BE2C (cell line): Measurements from ENCODE around the gene SLC30A7. TPM values are rescaled to one million over a fixed set of nuclear protein-coding genes. Genes with fewer than 3 reads are reported as not detected.
A peak's percentile ranks its signal among the peaks of the same experiment; 100 is the strongest.
"Not testable (repeated sequence)": the region's sequence is repeated elsewhere in the genome, so short reads cannot be mapped to it uniquely, and the experiment has no call there.

Experiments used
- DNase-seq: peaks from one replicate; pipeline ENCODE4 v3.0.0-alpha.2; 2020
- H3K27me3 ChIP-seq: fragments of 250-450 bp; sonication (Bioruptor Pico); 2 replicates; pipeline ENCODE4 v1.5.1; 2020; ENCODE audit warnings: mild to moderate bottlenecking
- H3K36me3 ChIP-seq: fragments of 250-450 bp; sonication (Bioruptor Pico); 2 replicates; pipeline ENCODE4 v1.5.1; 2020; ENCODE audit warnings: mild to moderate bottlenecking
- H3K4me1 ChIP-seq: fragments of 250-450 bp; sonication (Bioruptor Pico); 2 replicates; pipeline ENCODE4 v1.5.1; 2020
- H3K4me3 ChIP-seq: 2 replicates; pipeline ENCODE4 v1.5.1; 2011; ENCODE audit warnings: low read depth, low read length
- H3K9me3 ChIP-seq: fragments of 250-450 bp; sonication (Bioruptor Pico); 2 replicates; pipeline ENCODE4 v1.5.1; 2020
- polyA plus RNA-seq: library from polyadenylated mRNA; unstranded; fragments of >200 nt; gene quantifications from one replicate; pipeline ENCODE4 v1.2.1, GENCODE V29; 2012; ENCODE audit warnings: low read depth, missing spikeins; ENCODE audit not compliant: insufficient read length, insufficient read depth
- TF ChIP-seq, protein P1 (sequence below): IDR thresholded peaks from 2 replicates; pipeline ENCODE4 v1.5.1; 2012; ENCODE audit warnings: mild to moderate bottlenecking, low read depth, low read length

The SLC30A7 gene, protein sequence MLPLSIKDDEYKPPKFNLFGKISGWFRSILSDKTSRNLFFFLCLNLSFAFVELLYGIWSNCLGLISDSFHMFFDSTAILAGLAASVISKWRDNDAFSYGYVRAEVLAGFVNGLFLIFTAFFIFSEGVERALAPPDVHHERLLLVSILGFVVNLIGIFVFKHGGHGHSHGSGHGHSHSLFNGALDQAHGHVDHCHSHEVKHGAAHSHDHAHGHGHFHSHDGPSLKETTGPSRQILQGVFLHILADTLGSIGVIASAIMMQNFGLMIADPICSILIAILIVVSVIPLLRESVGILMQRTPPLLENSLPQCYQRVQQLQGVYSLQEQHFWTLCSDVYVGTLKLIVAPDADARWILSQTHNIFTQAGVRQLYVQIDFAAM
- 4.6 TPM for polyA plus RNA-seq

DNA sequence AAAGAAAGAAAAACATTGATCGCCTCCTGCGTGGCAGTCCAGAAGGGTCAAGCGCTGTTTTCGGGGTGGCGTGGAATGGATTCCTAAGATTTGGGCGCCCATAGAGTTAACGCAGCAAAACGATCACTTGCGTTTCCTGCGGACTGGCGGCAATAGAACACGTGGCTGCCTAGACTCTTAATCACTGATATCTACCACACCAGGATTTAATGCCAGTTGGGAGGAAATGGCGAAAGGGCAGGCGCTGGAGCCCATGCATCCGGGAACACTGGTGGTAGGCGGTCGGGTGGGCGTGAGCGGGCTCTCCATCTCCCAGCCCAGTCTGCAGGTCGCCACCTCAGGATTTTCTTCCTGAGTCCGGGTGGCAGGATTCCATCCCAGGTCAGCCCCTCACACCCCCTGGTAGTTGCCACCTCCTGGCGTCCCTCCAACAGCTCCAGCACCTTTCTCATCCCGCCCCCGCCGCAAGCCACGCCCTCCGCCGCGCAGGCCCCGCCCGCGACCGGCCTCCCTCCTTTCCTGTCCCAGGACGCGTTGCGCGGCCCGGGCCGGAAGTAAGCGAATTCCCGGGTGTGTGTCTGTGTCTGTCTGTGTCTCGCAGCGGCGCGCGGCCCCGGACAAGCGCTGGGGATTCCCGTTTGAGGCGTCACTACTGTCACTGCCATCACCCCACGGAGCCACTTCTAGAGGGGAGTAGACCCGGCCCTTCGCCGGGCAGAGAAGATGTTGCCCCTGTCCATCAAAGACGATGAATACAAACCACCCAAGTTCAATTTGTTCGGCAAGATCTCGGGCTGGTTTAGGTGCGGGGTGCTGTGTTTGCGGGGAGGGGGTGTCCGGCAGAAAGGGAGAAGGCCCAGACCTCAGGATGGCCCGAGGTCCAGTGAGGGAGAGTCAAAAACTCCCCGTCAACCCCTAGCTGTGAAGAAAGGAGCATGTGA lies at the start of gene SLC30A7:
SLC30A7 (plus strand) TSS at position 551 of the 941 bp plus-strand sequence; CDS start at position 724, 173 bp downstream.
- peaks cover 11% of the 10 kb centered on the region for H3K36me3 ChIP-seq
- peak; percentile 97 for DNase-seq

DNA sequence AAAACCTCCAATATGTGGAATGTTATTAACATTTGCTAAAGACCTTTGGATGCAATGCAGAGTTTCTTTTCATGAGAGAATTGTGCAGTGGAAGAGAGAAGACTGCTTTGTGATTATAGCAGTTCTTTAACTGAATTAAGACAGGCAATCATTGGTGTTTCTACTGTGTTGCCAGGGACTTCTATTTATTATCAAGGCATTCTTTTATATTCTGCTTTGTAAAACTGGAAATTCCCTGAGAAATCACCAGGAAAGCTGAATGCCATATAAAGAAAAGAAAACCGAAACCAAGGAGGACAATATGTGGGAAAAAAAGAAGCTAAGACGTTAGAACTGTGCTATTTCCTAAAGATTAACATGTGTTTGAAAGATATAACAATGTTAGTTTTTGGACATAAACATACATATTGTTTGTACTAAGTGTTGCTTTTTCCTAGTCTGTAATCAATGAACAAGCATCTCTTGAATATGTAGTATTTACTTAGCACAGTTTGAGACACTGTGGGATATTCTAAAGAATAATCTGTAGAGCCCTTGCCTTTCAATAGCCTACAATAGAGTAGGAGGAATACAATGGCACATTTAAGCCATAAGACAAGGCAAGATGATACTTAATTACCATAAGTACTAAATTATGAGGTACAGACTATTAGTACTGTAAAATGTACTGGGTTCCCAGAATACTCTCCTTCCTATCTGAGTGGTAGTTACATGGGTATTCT lies 48.4 kb upstream of the SLC30A7 start:
- Histone ChIP-seq H3K4me3 (no peak overlapping the region), H3K36me3 (no peaks in the 10 kb centered on the region), H3K9me3 (no peaks in the 10 kb centered on the region), H3K4me1 (no peaks in the 10 kb centered on the region), H3K27me3 (peaks cover 26% of the 10 kb centered on the region)
- TF ChIP-seq, protein P1, sequence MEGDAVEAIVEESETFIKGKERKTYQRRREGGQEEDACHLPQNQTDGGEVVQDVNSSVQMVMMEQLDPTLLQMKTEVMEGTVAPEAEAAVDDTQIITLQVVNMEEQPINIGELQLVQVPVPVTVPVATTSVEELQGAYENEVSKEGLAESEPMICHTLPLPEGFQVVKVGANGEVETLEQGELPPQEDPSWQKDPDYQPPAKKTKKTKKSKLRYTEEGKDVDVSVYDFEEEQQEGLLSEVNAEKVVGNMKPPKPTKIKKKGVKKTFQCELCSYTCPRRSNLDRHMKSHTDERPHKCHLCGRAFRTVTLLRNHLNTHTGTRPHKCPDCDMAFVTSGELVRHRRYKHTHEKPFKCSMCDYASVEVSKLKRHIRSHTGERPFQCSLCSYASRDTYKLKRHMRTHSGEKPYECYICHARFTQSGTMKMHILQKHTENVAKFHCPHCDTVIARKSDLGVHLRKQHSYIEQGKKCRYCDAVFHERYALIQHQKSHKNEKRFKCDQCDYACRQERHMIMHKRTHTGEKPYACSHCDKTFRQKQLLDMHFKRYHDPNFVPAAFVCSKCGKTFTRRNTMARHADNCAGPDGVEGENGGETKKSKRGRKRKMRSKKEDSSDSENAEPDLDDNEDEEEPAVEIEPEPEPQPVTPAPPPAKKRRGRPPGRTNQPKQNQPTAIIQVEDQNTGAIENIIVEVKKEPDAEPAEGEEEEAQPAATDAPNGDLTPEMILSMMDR = no peak
- no peak for DNase-seq

More for the DNA sequence above, at the start of gene SLC30A7:
- Histone ChIP-seq H3K4me1 (no peaks in the 10 kb centered on the region), H3K4me3 (peak within 1 kb of the TSS; percentile 98), H3K9me3 (no peaks in the 10 kb centered on the region), H3K27me3 (no peaks in the 10 kb centered on the region)
- TF ChIP-seq, protein P1 = no peak

DNA sequence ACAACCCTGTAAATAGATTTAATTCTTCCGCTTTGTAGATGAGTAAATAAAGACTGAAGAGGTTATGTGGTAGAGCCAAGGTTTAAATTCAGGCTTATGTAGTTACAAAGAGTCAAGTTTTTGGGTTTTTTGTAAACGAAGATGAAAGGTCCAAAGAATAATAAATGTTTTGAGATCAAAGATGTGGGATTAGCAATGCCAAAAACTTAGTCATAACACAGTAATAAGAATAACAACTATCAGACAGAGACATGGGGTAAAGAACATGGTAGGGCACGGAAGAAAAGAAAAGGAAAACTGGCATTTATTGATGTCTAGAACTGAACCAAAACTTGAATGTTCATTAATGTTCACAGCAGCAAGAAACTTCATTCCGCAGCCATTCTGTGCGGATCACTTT lies 44.2 kb upstream of the SLC30A7 start:
- TF ChIP-seq, protein P1 = no peak
- H3K4me3 ChIP-seq = no peak overlapping the region
- H3K4me1 ChIP-seq = no peaks in the 10 kb centered on the region
- peaks cover 29% of the 10 kb centered on the region for H3K27me3 ChIP-seq
- no peak for DNase-seq
- H3K36me3 ChIP-seq = no peaks in the 10 kb centered on the region
- no peaks in the 10 kb centered on the region for H3K9me3 ChIP-seq

DNA sequence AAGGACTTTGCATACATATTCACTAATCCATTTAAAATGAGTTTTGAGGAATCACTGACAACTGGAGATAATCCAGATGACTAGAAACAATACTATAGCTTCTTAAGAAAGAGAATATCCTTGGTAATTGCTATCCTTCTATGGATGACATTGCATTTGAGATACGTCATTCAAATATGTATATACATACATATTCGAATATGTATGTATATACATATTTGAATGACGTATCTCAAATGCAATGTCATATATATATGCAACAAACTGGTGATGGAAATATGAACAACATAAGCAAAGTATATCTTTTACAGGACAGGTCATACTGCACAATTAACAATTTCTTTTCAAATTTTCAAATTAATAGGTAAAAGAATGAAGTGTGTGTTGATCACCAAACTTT lies 42.9 kb upstream of the SLC30A7 start:
- no peaks in the 10 kb centered on the region for H3K4me1 ChIP-seq
- TF ChIP-seq, protein P1 = no peak
- DNase-seq = no peak
- no peak overlapping the region for H3K4me3 ChIP-seq
- H3K9me3 ChIP-seq = no peaks in the 10 kb centered on the region
- H3K36me3 ChIP-seq = no peaks in the 10 kb centered on the region
- peaks cover 28% of the 10 kb centered on the region for H3K27me3 ChIP-seq

DNA sequence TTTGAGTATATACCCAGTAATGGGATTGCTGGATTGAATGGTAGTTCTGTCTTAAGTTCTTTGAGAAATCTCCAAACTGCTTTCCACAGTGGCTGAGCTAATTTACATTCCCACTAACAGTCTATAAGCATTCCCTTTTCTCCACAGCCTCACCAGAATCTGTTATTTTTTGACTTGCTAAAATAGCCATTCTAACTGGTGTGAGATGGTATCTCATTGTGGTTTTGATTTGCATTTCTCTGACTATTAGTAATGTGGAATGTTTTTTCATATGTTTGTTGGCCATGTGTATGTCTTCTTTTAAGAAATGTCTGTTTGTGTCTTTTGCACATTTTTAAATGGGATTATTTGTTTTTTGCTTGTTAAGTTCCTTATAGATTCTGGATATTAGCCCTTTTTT lies 40.8 kb upstream of the SLC30A7 start:
- H3K4me1 ChIP-seq, DNase-seq, H3K9me3 ChIP-seq, H3K4me3 ChIP-seq, H3K36me3 ChIP-seq: not testable (repeated sequence)
- peaks cover 11% of the 10 kb centered on the region for H3K27me3 ChIP-seq

DNA sequence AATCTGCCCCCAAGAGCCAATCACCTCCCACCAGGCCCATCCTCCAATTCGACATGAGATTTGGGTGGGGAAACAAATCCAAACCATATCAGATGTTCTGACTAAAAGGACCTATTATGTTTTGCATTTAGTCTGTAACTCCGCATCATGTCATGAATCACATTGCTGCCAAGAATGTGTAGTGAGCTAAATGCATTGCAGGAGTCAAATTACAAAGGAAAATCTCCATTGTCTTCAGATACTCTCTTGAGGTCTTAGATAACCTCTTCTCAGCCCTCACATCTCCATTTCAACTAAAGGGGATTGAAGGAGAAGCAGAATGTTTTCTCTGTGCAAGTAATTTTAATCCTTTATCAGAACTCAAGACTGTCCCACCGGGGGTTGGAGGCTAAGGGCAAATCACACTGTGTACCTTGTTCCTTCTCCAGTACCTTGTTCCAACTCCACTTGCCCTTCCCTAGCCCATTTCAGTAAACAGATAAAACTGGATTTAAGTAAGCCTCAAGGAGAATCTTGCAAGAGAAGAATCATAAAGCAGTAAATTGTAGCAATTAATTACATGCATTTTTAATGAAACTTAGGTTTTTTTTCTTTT lies 35.4 kb upstream of the SLC30A7 start:
- DNase-seq = no peak
- no peaks in the 10 kb centered on the region for H3K36me3 ChIP-seq
- no peaks in the 10 kb centered on the region for H3K4me1 ChIP-seq
- TF ChIP-seq, protein P1 = no peak
- no peak overlapping the region for H3K4me3 ChIP-seq
- peaks cover 14% of the 10 kb centered on the region for H3K27me3 ChIP-seq
- H3K9me3 ChIP-seq = no peaks in the 10 kb centered on the region
